Osteocyte (in vitro differentiated cells): ENCODE data around the gene SLBP. TPM values are rescaled to one million over a fixed set of nuclear protein-coding genes. Genes with fewer than 3 reads are reported as not detected.
"Not testable (repeated sequence)": the region's sequence is repeated elsewhere in the genome, so short reads cannot be mapped to it uniquely, and the experiment has no call there.

Experiments
- DNase-seq: peaks from one replicate; pipeline ENCODE4 v3.0.0; 2021; ENCODE audit warnings: mixed read lengths; ENCODE audit not compliant: unreplicated experiment; ENCODE audit errors: extremely low spot score
- H3K27ac Mint-ChIP-seq: one replicate; pipeline ENCODE4 v1.8.0; 2021; ENCODE audit warnings: mild to moderate bottlenecking, mixed read lengths; ENCODE audit not compliant: unreplicated experiment
- H3K27me3 Mint-ChIP-seq: one replicate; pipeline ENCODE4 v1.8.0; 2021; ENCODE audit warnings: mixed read lengths; ENCODE audit not compliant: unreplicated experiment
- H3K36me3 Mint-ChIP-seq: one replicate; pipeline ENCODE4 v1.8.0; 2021; ENCODE audit warnings: mixed read lengths; ENCODE audit not compliant: unreplicated experiment
- H3K4me1 Mint-ChIP-seq: one replicate; pipeline ENCODE4 v1.8.0; 2021; ENCODE audit warnings: mixed read lengths; ENCODE audit not compliant: unreplicated experiment
- H3K4me3 Mint-ChIP-seq: one replicate; pipeline ENCODE4 v1.8.0; 2021; ENCODE audit warnings: mild to moderate bottlenecking, moderate library complexity, mixed read lengths; ENCODE audit not compliant: unreplicated experiment
- H3K9me3 Mint-ChIP-seq: one replicate; pipeline ENCODE4 v1.8.0; 2021; ENCODE audit warnings: mixed read lengths; ENCODE audit not compliant: unreplicated experiment
- total RNA-seq: library from RNA; stranded (reverse); gene quantifications from 2 replicates; pipeline ENCODE4 v1.2.1, GENCODE V29; 2021
- TF ChIP-seq, protein P1 (sequence below): fragments of 200-600 bp; sonication (generic); IDR thresholded peaks from 2 replicates; pipeline ENCODE4 v1.5.0; 2021; ENCODE audit warnings: antibody characterized with exemption, mild to moderate bottlenecking, moderate library complexity

Gene SLBP
- total RNA-seq, 1 donor from 2014 or later, result 49.1 TPM

DNA sequence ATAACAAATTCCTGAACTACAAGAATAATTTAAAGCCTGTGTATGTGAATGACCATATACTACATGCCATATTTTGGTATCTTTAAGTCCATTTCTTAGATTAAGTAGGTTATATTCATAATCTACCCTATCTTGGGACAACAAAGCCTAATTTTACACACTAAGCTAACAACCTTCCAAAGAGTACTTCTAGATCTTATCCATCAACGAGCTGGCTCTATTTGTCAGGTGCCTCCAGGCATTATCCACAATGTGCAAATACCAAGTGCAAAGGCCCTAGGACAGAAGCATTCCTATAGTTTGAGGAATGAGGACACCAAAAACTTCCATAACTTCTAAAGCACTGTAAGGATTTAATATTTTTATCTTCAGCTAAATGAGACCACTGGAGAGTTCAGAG lies 3.5 kb downstream of the SLBP start:
- Mint-ChIP-seq H3K36me3 (peaks cover 23% of the 10 kb centered on the region), H3K27ac (peak overlapping the region; percentile 54), H3K4me3 (no peak overlapping the region), H3K4me1 (peaks cover 34% of the 10 kb centered on the region), H3K9me3 (no peaks in the 10 kb centered on the region), H3K27me3 (no peaks in the 10 kb centered on the region)
- TF ChIP-seq, protein P1, sequence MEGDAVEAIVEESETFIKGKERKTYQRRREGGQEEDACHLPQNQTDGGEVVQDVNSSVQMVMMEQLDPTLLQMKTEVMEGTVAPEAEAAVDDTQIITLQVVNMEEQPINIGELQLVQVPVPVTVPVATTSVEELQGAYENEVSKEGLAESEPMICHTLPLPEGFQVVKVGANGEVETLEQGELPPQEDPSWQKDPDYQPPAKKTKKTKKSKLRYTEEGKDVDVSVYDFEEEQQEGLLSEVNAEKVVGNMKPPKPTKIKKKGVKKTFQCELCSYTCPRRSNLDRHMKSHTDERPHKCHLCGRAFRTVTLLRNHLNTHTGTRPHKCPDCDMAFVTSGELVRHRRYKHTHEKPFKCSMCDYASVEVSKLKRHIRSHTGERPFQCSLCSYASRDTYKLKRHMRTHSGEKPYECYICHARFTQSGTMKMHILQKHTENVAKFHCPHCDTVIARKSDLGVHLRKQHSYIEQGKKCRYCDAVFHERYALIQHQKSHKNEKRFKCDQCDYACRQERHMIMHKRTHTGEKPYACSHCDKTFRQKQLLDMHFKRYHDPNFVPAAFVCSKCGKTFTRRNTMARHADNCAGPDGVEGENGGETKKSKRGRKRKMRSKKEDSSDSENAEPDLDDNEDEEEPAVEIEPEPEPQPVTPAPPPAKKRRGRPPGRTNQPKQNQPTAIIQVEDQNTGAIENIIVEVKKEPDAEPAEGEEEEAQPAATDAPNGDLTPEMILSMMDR, result no peak
- no peak for DNase-seq

DNA sequence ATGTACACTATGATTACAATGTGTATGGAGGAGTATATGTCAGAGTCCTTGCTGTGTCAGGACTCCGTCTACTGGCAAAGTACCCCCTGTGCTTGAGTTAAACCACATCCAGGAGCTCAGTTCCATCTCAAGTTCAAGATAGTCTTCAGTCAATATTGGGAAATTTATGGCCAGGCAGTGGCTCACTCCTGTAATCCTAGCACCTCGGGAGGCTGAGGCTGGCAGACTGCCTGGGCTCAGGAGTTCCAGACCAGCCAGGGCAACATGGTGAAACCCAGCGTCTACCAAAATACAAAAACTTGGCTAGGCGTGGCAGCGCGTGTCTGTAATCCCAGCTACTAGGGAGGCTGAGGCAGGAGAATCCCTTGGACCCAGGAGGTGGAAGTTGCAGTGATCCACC lies 5.8 kb downstream of the SLBP start:
- Mint-ChIP-seq H3K9me3 (no peaks in the 10 kb centered on the region), H3K36me3 (peaks cover 30% of the 10 kb centered on the region), H3K4me3 (no peak overlapping the region), H3K4me1 (peaks cover 25% of the 10 kb centered on the region), H3K27ac (no peak overlapping the region), H3K27me3 (no peaks in the 10 kb centered on the region)
- TF ChIP-seq, protein P1, result no peak
- DNase-seq, result no peak

DNA sequence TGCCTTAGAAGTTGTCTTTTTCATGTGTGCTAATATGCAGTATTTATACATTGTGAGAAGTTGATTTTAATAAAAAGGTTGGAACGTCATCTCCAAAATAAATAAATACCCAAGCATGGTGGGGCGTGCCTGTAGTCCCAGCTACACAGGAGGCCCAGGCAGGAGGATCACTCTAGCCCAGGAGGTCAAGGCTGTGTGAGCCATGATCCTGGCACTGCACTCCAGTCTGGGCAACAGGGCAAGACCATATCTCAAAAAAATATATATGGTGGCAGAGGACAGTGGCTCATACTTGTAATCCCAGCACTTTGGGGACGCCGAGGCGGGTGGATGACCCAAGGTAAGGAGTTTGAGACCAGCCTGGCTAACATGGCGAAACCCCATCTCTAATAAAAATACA lies 6.4 kb downstream of the SLBP start:
- H3K36me3 Mint-ChIP-seq, result peaks cover 30% of the 10 kb centered on the region
- H3K4me1 Mint-ChIP-seq, result peaks cover 20% of the 10 kb centered on the region

DNA sequence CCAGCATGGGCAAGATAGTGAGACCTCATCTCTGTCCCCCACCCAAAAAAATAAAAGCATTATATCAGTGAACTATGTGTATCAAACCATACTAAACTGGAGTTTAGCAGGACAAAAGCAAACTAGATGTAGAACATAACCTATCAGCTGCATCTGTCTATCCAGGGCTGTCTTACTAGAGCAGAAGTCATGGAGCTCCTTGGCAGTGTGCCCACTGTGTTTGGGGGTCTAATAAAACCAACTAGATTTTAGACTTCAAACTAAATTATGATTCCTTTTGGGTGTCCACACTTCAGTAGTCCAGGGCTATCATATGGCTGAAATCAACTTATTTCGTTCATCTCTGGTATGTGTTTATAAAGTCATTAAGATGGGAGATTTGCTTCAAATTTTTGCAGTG lies 8.3 kb downstream of the SLBP start:
- H3K4me1 Mint-ChIP-seq, result peaks cover 10% of the 10 kb centered on the region
- H3K9me3 Mint-ChIP-seq, result no peaks in the 10 kb centered on the region
- H3K4me3 Mint-ChIP-seq, result no peak overlapping the region
- TF ChIP-seq, protein P1, result no peak
- no peaks in the 10 kb centered on the region for H3K27me3 Mint-ChIP-seq
- peaks cover 35% of the 10 kb centered on the region for H3K36me3 Mint-ChIP-seq
- no peak overlapping the region for H3K27ac Mint-ChIP-seq
- no peak for DNase-seq

More for the DNA sequence above, 6.4 kb downstream of the SLBP start:
- DNase-seq, result no peak
- Mint-ChIP-seq H3K4me3 (no peak overlapping the region), H3K27me3 (no peaks in the 10 kb centered on the region), H3K27ac (no peak overlapping the region), H3K9me3 (no peaks in the 10 kb centered on the region)
- TF ChIP-seq, protein P1, result no peak

DNA sequence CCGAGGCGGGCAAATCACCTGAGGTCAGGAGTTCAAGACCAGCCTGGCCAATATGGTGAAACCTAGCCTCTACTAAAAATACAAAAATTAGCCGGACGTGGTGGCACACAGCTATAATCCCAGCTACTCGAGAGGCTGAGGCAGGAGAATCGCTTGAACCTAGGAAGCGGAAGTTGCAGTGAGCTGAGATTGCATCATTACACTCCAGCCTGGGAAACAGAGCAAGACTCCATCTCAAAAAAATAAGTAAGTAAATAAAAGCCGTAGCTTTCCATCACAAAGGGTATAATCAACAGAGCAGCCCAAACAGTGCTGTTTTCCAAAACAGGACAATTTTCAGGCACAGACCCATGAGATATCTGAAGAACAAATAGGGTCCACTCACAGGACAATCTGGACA lies 10.4 kb downstream of the SLBP start:
- H3K27me3 Mint-ChIP-seq, H3K4me3 Mint-ChIP-seq, H3K4me1 Mint-ChIP-seq, H3K9me3 Mint-ChIP-seq, DNase-seq, H3K27ac Mint-ChIP-seq: not testable (repeated sequence)
- H3K36me3 Mint-ChIP-seq, result peaks cover 32% of the 10 kb centered on the region

DNA sequence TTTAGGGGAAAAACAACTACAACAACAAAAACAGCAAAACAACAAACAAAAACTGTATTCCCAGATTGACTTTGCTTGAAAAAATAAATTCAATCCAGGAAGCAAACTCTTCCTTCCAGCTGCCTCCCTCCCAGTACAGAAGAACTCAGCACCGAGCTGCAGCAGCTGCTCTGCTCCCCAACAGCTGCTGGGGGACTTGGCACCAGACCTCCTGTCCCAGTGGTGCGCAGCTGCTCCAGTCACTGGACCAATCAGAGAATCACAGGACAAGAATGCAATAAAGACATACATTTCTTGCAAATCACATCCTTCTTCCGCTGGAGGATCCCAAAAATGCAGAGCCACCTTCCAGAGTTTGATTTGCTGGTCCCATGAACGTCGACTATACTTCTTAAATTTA lies 16.2 kb downstream of the SLBP start:
- no peak for DNase-seq
- H3K36me3 Mint-ChIP-seq, result peaks cover 37% of the 10 kb centered on the region
- no peak overlapping the region for H3K27ac Mint-ChIP-seq
- H3K9me3 Mint-ChIP-seq, result no peaks in the 10 kb centered on the region
- no peak overlapping the region for H3K4me3 Mint-ChIP-seq
- TF ChIP-seq, protein P1, result no peak
- H3K27me3 Mint-ChIP-seq, result no peaks in the 10 kb centered on the region
- H3K4me1 Mint-ChIP-seq, result no peaks in the 10 kb centered on the region
